ENCODE measurements around the gene TRIM65. TPM values are rescaled to one million over a fixed set of nuclear protein-coding genes. Genes with fewer than 3 reads are reported as not detected.

Gene TRIM65
- total and polyA plus RNA-seq, 2 of the 13 experiments (the other 11 are each of a cell fraction or from before 2014, with no cell fraction given) = 10.3 to 22.4 TPM

DNA sequence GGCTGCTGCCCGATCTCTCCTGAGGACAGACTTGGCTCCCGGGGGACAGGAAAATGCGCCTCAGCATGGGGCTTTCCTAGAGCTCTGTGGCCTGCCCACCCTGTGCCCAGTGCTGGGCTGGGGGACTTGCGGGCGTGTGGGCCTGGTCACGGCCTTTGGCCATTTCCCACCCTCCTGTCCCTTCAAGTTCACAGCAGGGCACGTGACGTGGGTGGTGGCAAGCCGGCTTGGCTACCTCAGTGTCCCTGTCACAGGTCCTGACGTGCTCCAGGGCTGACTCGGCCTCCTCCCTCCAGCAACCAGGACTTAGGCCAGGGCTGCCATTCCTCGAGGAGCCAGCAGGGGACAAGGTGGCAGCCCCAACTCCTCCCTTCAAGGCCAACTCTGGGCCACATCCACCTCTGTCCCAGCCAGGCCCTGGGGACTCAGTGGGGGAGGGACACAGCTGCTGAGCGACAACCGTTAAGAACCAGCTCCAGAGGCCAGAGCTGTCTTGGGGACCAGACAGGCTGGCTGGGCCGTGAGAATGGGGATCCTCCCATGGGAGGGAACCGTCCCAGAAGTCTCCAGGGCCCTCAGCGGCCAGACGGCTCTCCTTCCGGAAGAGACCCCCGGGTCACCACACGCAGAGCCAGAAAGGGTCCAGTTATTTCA lies 51.6 kb downstream of the TRIM65 start (continued):
- TF ChIP-seq PRDM15 (CRISPR knock-in tag; IDR thresholded peaks at IDR 0.05) = no peak
- peak; percentile 16; the same call in 1 of the 2 replicates for TF ChIP-seq KAT8 (CRISPR knock-in tag; IDR thresholded peaks at IDR 0.05)
- no peak for TF ChIP-seq CHCHD3 (CRISPR knock-in tag; IDR thresholded peaks at IDR 0.05)
- peak; percentile 56; the same call in 1 of the 2 replicates for TF ChIP-seq FOSL2 (CRISPR knock-in tag; IDR thresholded peaks at IDR 0.05)
- peak; percentile 81 for TF ChIP-seq MXD3 (CRISPR knock-in tag; IDR thresholded peaks at IDR 0.05)
- peak; percentile 30; the same call in 1 of the 2 replicates for TF ChIP-seq SOX5 (CRISPR knock-in tag; IDR thresholded peaks at IDR 0.05; ENCODE audit: borderline replicate concordance)
- TF ChIP-seq RARG (CRISPR knock-in tag; IDR thresholded peaks at IDR 0.05; ENCODE audit: low read depth) = no peak
- no peak; the same call in 1 of the 2 replicates for TF ChIP-seq BRD4 (CRISPR knock-in tag; IDR thresholded peaks at IDR 0.05)
- no peak for TF ChIP-seq ZFP41 (CRISPR knock-in tag; IDR thresholded peaks at IDR 0.05; ENCODE audit: borderline replicate concordance)
- TF ChIP-seq EED (CRISPR knock-in tag; IDR thresholded peaks at IDR 0.05) = no peak; the same call in 1 of the 2 replicates
- TF ChIP-seq, protein P1, sequence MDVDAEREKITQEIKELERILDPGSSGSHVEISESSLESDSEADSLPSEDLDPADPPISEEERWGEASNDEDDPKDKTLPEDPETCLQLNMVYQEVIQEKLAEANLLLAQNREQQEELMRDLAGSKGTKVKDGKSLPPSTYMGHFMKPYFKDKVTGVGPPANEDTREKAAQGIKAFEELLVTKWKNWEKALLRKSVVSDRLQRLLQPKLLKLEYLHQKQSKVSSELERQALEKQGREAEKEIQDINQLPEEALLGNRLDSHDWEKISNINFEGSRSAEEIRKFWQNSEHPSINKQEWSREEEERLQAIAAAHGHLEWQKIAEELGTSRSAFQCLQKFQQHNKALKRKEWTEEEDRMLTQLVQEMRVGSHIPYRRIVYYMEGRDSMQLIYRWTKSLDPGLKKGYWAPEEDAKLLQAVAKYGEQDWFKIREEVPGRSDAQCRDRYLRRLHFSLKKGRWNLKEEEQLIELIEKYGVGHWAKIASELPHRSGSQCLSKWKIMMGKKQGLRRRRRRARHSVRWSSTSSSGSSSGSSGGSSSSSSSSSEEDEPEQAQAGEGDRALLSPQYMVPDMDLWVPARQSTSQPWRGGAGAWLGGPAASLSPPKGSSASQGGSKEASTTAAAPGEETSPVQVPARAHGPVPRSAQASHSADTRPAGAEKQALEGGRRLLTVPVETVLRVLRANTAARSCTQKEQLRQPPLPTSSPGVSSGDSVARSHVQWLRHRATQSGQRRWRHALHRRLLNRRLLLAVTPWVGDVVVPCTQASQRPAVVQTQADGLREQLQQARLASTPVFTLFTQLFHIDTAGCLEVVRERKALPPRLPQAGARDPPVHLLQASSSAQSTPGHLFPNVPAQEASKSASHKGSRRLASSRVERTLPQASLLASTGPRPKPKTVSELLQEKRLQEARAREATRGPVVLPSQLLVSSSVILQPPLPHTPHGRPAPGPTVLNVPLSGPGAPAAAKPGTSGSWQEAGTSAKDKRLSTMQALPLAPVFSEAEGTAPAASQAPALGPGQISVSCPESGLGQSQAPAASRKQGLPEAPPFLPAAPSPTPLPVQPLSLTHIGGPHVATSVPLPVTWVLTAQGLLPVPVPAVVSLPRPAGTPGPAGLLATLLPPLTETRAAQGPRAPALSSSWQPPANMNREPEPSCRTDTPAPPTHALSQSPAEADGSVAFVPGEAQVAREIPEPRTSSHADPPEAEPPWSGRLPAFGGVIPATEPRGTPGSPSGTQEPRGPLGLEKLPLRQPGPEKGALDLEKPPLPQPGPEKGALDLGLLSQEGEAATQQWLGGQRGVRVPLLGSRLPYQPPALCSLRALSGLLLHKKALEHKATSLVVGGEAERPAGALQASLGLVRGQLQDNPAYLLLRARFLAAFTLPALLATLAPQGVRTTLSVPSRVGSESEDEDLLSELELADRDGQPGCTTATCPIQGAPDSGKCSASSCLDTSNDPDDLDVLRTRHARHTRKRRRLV (CRISPR knock-in tag; IDR thresholded peaks at IDR 0.05) = no peak
- no peak for TF ChIP-seq ZNF530 (CRISPR knock-in tag; IDR thresholded peaks at IDR 0.05; ENCODE audit: low read depth)
- no peak for TF ChIP-seq IKZF4 (CRISPR knock-in tag; IDR thresholded peaks at IDR 0.05; ENCODE audit: borderline replicate concordance, low read depth, not compliant biosample characterization)
- TF ChIP-seq ZNF615 (CRISPR knock-in tag; IDR thresholded peaks at IDR 0.05; ENCODE audit: borderline replicate concordance) = no peak
- no peak for TF ChIP-seq ZNF496 (CRISPR knock-in tag; IDR thresholded peaks at IDR 0.05; ENCODE audit: insufficient replicate concordance)
- peak; percentile 40; the same call in 1 of the 2 replicates for TF ChIP-seq TGIF2 (CRISPR knock-in tag; IDR thresholded peaks at IDR 0.05)
- no peak for TF ChIP-seq MAFK (conservative IDR thresholded peaks at IDR 0.05 in 1 of 2, IDR thresholded peaks at IDR 0.05 in 1 of 2; ENCODE audit: low read length in 2 of 2)
- TF ChIP-seq ZFP36L1 (CRISPR knock-in tag; IDR thresholded peaks at IDR 0.05) = no peak
- peak; percentile 82 for TF ChIP-seq CREB1 (IDR thresholded peaks at IDR 0.05)
- no peak for TF ChIP-seq CREB1 (CRISPR knock-in tag; IDR thresholded peaks at IDR 0.05)
- TF ChIP-seq ZNF230 (CRISPR knock-in tag; IDR thresholded peaks at IDR 0.05) = no peak; the same call in 1 of the 2 replicates

Data from HepG2 (cell line).